GM03348 (cell line): Measurements from ENCODE around the gene CFAP251.
"Not testable (repeated sequence)": the region's sequence is repeated elsewhere in the genome, so short reads cannot be mapped to it uniquely, and the experiment has no call there.

Source experiments
- DNase-seq: peaks from one replicate; pipeline ENCODE4 v3.0.0; 2012; ENCODE audit warnings: low spot score

CFAP251 gene

GRCh38 chr12:121905746-121906145 is 12.6 kb upstream of the CFAP251 start:
- DNase-seq = no peak

- no peak for DNase-seq
These were observed 9.7 kb upstream of the CFAP251 start for GRCh38 chr12:121908702-121909101.

- no peak for DNase-seq
These were observed 6.4 kb upstream of the CFAP251 start for GRCh38 chr12:121911824-121912585.

GRCh38 chr12:121915841-121916321 is 2.5 kb upstream of the CFAP251 start:
- DNase-seq = no peak

GRCh38 chr12:121916719-121917118 is 1.7 kb upstream of the CFAP251 start:
- no peak for DNase-seq

- DNase-seq = no peak
These were observed 267 bp downstream of the CFAP251 start for GRCh38 chr12:121918679-121919038.

- DNase-seq = no peak
These were observed 2.7 kb downstream of the CFAP251 start for GRCh38 chr12:121921066-121921465.

- DNase-seq = peak; percentile 66
These were observed 6.9 kb downstream of the CFAP251 start for GRCh38 chr12:121925358-121925695.

- no peak for DNase-seq
These were observed 8.7 kb downstream of the CFAP251 start for GRCh38 chr12:121926874-121927706.

GRCh38 chr12:121927813-121928212 is 9.4 kb downstream of the CFAP251 start:
- DNase-seq = peak; percentile 20

- DNase-seq = not testable (repeated sequence)
These were observed 11.2 kb downstream of the CFAP251 start for GRCh38 chr12:121929545-121929944.

- DNase-seq = no peak
These were observed 12.5 kb downstream of the CFAP251 start for GRCh38 chr12:121930862-121931261.

- DNase-seq = no peak
These were observed 13.8 kb downstream of the CFAP251 start for GRCh38 chr12:121932176-121932536.

- DNase-seq = no peak
These were observed 14.6 kb downstream of the CFAP251 start for GRCh38 chr12:121932914-121933521.

GRCh38 chr12:121933522-121934308 is 15.3 kb downstream of the CFAP251 start:
- no peak for DNase-seq

GRCh38 chr12:121934309-121934664 is 15.9 kb downstream of the CFAP251 start:
- no peak for DNase-seq

- DNase-seq = no peak
These were observed 19.3 kb downstream of the CFAP251 start for GRCh38 chr12:121937654-121938053.

- DNase-seq = no peak
These were observed 20.8 kb downstream of the CFAP251 start for GRCh38 chr12:121939186-121939585.

- DNase-seq = no peak
These were observed 21.8 kb downstream of the CFAP251 start for GRCh38 chr12:121939992-121940766.

- DNase-seq = no peak
These were observed 23.8 kb downstream of the CFAP251 start for GRCh38 chr12:121942145-121942718.

GRCh38 chr12:121943926-121944325 is 25.5 kb downstream of the CFAP251 start:
- DNase-seq = no peak
